OCI-LY7 (cell line): ENCODE data around the gene PCDH9.

Experiments
- EZH2phosphoT487 ChIP-seq: fragments of 200-600 bp; sonication (generic); IDR thresholded peaks from 2 replicates; pipeline ENCODE4 v1.6.1; 2018; ENCODE audit warnings: low read depth, borderline replicate concordance, mild to moderate bottlenecking, mixed run types, antibody characterized with exemption, low read length, moderate library complexity, mixed read lengths
- TF ChIP-seq, protein P1 (sequence below): fragments of 200-600 bp; sonication (generic); conservative IDR thresholded peaks from 2 replicates; pipeline ENCODE4 v1.5.1; 2014; ENCODE audit warnings: mild to moderate bottlenecking, antibody characterized with exemption, low read length, moderate library complexity, mixed read lengths

DNA sequence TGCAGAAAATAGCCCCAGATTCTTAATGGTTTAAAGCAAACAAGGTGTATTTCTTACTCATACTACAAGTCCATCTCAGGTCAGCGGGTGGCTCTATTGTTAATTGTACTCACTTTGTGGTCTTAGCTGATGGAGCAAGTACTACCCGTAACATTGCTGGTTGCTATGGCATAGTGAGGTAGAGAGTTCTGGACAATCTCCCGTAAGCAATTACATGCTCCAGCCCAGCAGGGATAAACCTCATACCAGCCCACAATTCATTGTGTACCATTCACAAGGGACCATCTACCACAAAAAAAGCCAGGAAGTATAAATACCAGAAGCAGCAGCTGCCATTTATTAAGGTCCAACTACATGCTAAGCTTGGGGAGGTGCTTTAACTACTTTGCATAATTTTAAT lies 167.1 kb downstream of the PCDH9 start:
- TF ChIP-seq, protein P1, sequence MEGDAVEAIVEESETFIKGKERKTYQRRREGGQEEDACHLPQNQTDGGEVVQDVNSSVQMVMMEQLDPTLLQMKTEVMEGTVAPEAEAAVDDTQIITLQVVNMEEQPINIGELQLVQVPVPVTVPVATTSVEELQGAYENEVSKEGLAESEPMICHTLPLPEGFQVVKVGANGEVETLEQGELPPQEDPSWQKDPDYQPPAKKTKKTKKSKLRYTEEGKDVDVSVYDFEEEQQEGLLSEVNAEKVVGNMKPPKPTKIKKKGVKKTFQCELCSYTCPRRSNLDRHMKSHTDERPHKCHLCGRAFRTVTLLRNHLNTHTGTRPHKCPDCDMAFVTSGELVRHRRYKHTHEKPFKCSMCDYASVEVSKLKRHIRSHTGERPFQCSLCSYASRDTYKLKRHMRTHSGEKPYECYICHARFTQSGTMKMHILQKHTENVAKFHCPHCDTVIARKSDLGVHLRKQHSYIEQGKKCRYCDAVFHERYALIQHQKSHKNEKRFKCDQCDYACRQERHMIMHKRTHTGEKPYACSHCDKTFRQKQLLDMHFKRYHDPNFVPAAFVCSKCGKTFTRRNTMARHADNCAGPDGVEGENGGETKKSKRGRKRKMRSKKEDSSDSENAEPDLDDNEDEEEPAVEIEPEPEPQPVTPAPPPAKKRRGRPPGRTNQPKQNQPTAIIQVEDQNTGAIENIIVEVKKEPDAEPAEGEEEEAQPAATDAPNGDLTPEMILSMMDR: no peak
- no peak for TF ChIP-seq EZH2phosphoT487
